GM19395 (cell line): ENCODE results near the gene KRTAP10-8.
"Not testable (repeated sequence)": the region's sequence is repeated elsewhere in the genome, so short reads cannot be mapped to it uniquely, and the experiment has no call there.

Experiments
- ATAC-seq: cut with Tn5 transposase; IDR thresholded peaks from one replicate; pipeline ENCODE4 v1.9.1; 2021; ENCODE audit warnings: mild to moderate bottlenecking, moderate library complexity; ENCODE audit not compliant: unreplicated experiment

Gene KRTAP10-8

GRCh38 chr21:44598061-44598460 is 13.8 kb upstream of the KRTAP10-8 start:
- ATAC-seq, result no peak

GRCh38 chr21:44599264-44600029 is 12.4 kb upstream of the KRTAP10-8 start:
- no peak for ATAC-seq

- not testable (repeated sequence) for ATAC-seq
Observed at GRCh38 chr21:44600118-44600978, 11.5 kb upstream of the KRTAP10-8 start, which contains the start of gene KRTAP10-7. TSS of gene KRTAP10-7 (plus strand) at chr21:44600597. CDS start at chr21:44600622, 25 bp downstream.

DNA sequence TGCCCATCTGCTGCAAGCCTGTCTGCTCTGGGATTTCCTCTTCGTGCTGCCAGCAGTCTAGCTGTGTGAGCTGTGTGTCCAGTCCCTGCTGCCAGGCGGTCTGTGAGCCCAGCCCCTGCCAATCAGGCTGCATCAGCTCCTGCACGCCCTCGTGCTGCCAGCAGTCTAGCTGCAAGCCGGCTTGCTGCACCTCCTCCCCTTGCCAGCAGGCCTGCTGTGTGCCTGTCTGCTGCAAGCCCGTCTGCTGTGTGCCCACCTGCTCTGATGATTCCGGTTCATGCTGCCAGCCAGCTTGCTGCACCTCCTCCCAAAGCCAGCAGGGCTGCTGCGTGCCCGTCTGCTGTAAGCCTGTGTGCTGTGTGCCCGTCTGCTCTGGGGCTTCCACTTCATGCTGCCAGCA is 10.8 kb upstream of the KRTAP10-8 start:
- ATAC-seq, result not testable (repeated sequence)

DNA sequence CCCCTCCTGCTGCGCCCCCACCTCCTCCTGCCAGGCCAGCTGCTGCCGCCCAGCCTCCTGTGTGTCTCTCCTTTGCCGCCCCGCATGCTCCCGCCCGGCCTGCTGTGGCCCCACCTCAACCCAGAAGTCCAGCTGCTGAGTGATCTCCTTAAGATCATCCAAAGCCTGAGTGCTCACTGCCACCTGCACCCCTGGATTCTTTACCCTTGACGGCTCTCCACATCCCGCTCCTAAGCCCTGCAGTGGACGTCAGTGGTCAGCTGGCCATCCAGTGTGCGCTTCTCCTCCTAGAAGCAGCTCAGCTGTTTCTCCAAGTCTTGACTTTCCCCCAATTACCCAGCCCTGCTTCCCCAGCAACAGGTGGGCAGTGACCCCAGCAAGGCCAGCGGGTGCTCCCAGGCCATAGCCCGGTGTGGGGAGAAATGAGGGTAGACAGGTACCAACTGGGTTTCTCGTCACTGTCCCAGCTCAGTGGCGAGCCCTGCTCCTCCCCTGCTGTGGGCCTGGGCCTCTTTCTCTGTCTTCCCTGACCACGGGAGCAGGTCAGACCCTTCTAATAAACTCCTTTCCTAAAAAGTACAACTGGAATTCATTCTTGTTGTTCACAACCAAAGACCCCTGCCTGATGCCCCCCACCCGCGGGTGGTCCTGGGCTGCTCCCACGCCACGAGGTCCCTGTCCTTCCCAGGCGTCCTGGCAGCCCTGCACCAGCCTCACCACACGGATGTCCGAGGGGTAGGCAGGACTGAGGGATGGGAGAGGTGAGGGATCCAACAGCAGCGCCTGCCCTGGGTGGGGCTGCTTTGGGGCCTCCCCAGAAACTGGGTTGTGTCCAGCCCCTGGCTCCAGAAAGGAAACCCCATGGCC is 10.1 kb upstream of the KRTAP10-8 start:
- ATAC-seq, result no peak

GRCh38 chr21:44602463-44602850 is 9.4 kb upstream of the KRTAP10-8 start:
- no peak for ATAC-seq

DNA sequence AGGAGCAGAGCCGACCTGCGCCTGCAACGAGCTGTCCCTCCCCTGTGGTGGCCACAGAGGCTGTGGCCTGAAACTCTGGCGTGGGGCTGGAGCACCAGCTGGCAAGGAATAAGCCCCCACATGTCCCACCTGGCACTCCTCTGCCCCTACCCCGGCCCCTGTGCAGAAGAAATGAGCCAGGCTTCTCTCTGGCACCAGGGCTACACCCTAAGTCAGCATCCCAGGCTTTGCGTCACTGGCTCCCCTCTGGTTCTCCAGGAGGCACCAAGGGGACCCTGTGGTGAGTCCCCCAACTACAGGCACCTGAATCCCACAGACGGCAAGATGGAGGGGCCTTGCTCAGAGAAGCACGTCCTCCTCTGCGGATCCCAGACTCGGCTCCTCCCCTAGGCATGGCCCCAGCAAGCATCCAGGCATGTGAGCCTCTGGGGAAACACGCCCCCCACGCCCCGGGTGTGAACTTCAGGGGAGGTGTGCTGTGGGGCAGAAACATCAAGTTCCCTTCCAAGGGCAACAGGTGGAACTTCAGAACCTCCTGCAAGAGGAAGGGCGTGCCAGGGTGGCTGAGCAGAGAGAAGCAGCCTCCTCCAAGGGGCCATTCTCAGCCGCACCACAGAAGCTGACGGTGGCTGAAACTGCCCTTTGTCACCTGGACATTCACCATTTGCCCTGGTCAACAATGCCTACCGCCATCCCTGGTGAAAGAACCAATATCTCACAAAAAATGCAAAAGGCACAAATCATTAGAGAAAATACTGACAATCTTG is 8.6 kb upstream of the KRTAP10-8 start:
- no peak for ATAC-seq

DNA sequence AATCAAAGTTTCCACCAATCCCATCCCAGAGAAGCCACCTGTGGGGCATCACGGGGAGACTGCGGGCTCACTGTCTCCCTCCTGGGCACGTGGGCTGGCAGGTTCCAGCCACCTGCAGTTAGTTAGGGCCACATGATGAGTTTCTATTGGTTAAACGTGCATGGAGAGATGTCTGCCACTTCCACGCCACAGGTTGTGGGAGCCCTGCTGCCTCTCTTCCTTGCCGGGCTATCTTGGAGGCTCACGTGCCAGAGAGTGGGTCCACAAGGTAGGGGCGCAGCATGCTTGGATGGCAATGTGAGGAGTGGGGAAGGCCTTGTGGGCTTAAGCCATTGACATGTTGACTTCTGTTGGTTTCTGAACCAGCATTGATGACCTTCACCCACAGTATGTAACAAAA is 8.0 kb upstream of the KRTAP10-8 start:
- no peak for ATAC-seq

DNA sequence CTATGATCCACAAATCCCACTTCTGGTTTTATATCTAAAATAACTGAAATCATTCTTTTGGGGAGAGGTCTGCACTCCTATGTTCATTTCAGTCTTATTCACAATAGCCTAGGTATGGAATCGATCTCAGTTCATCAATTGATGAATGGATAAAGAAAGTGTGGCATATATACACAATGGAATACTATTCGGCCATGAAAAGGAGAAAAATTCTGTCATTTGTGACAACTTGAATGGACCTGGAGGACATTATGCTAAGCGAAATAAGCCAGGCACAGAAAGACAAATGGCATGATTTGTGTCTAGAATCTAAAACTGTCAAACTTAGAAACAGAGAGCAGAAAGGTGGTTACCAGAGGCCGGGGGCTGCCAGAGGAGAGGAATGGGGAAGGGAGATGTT is 5.4 kb upstream of the KRTAP10-8 start:
- no peak for ATAC-seq

GRCh38 chr21:44609193-44609592 is 2.7 kb upstream of the KRTAP10-8 start:
- no peak for ATAC-seq

DNA sequence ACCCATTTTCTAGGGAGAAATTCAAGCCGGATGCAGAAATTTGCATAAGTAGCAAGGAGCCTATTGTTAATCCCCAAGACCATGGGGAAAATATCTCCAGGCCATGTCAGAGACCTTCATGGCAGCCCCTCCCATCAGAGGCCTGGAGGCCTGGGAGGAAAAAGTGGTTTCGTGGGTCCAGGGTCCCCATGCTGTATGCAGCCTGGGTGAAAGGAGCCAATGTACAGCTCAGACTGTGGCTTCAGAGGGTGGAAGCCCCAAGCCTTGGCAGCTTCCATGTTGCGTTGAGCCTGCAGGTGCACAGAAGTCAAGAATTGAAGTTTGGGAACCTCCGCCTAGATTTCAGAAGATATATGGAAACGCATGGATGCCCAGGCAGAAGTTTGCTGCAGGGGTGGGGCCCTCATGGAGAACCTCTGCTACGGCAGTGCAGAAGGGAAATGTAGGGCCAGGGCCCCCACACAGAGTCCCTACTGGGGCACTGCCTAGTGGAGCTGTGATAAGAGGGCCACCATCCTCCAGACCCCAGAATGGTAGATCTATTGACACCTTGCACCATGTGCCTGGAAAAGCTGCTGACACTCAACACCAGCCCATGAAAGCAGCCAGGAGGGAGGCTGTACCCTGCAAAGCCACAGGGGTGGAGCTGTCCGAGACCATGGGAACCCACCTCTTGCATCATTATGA is 1.6 kb upstream of the KRTAP10-8 start:
- not testable (repeated sequence) for ATAC-seq

DNA sequence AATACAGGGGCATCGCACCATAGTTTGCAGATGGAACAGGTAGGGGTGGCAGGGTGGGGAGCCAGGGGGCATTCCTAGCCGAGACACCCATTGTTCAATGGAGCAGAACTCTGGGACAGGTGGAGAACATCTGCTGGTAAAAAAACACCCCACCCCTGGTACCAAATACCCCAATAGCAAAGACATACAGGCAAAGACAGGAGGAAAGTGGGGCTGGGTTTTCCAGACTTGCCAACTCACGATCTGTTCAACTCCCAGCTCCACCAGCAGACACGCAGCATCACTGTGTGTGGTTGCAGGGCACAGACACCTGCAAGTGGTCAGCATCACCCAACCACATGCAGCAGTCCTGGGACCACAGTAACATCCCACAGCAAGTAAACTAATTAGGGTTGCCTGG is 328 bp upstream of the KRTAP10-8 start:
- ATAC-seq, result no peak

DNA sequence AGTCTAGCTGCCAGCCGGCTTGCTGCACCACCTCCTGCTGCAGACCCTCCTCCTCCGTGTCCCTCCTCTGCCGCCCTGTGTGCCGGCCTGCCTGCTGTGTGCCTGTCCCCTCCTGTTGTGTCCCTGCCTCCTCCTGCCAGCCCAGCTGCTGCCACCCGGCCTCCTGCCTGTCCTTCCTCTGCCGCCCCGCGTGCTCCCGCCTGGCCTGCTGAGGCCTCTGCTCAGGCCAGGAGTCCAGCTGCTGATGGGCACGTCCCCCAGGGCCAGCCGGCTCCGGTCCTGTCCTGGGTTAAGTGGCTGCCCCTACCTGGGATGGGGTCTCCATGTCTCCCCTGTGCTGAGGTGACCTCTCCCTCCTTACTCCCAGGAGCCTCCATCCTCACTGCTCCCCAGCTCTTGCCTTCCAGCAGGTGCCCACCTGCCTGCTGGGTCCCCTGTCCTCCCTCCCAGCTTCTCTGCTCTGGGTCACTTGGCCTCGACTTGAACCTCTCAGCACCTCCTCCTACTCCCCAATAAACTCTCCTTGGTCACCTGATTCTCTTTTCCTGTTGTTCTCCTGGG is 870 bp downstream of the KRTAP10-8 start:
- ATAC-seq, result no peak

DNA sequence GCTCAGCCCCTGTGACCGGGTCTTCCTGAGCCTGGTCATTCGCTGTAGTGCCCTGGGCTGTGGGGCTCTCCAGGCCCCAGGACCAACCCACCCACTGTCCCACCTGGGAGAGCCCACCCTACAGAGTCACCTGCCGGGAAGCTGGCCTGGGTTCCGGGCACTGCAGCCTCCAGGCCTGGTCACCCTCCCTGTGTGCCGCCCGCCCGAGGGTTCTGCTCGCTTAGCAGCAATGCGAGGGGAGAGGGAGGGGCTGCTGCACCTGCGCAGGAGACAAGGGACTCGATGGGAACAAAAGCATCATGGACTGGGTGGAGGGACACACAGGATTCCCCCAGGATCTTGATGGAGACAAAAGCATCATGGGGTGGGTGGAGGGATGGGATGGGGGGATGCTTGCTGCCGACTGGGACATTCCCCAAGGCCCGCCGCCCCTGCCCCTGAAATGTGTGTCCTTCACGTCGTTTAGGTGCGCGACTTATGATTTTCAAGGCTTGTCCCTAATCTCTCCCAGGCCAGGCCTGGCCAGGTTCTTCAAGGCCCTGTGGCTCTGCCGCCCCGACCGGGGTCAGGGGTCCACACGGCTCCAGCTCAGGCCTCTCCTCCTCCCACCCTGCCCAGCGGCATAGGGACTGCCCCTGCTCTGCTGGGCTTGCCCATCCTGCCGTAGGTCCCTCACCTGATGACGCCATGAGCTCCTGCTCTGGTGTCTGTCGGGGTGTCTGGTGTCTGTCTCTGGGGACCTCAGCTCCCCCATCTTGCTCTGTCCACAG is 1.7 kb downstream of the KRTAP10-8 start:
- no peak for ATAC-seq

- ATAC-seq, result no peak
Observed at GRCh38 chr21:44614161-44614631, 2.3 kb downstream of the KRTAP10-8 start.

DNA sequence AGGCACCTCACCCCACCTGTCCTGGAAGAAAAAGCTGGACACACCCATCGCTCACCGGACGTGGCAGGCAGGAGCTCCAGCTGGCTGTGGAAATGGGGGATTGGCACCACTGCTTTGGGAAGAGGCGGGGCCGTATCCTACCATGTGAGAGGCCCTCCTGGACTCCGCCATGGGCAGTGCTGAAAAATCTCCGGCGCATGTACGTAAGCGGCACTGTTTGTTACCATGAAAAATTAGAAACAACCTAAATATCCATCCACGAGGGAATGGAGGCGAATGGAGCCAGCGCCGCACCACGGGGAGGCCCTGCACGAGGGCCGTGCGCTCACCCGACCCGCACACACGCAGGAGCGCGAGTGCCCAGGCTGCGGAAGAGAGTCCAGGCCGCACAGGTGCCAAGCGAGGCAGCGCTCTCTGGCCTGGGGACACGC is 3.1 kb downstream of the KRTAP10-8 start:
- ATAC-seq, result no peak

GRCh38 chr21:44615466-44615865 is 3.6 kb downstream of the KRTAP10-8 start:
- no peak for ATAC-seq

DNA sequence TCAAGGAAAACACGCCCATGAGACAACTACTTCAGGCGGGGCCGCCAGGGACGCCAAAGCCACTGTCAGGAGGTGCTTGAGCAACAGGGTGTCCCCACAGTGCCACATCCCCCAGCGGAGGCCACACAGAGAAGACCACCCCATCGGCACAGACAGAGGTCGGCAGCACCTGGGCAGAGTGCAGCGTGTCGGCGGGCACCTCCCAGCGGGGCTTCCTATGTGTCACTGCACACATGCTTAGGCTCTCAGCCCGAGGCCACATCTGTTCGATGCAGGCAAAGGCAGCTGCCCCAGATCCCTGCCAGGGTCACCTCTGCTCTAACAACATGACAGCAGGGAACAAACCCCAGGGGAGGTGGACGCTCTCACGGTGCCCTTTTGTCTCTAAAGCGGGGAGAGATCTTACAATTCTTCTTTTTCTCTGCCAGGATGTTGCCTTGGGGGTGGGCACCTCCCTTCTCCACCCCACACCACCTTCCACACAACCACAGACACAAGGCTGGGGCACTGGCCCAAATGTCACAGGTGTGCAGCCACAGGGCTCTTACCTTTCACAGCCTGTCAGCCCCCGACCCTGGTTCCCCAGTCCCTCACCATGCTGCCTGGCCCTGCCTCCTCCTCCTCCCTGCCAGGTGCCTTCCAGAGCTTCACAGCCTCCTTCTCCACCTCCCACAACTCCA is 4.2 kb downstream of the KRTAP10-8 start:
- ATAC-seq, result no peak
